GM21825 (cell line): Measurements from ENCODE around the gene TMEM191B.
"Not testable (repeated sequence)": the region's sequence is repeated elsewhere in the genome, so short reads cannot be mapped to it uniquely, and the experiment has no call there.

Experiments
- ATAC-seq: cut with Tn5 transposase; IDR thresholded peaks from one replicate; pipeline ENCODE4 v1.9.1; 2021; ENCODE audit warnings: mild to moderate bottlenecking, moderate library complexity; ENCODE audit not compliant: unreplicated experiment

TMEM191B gene

GRCh38 chr22:18554280-18555256 is 27.0 kb downstream of the TMEM191B start:
- ATAC-seq: not testable (repeated sequence)

- ATAC-seq: not testable (repeated sequence)
These were observed 30.9 kb downstream of the TMEM191B start for GRCh38 chr22:18558516-18558915.

- ATAC-seq: not testable (repeated sequence)
These were observed 31.3 kb downstream of the TMEM191B start for GRCh38 chr22:18558939-18559338.

GRCh38 chr22:18560099-18560974 is 32.7 kb downstream of the TMEM191B start:
- not testable (repeated sequence) for ATAC-seq

GRCh38 chr22:18570509-18571246 is 43.1 kb downstream of the TMEM191B start:
- not testable (repeated sequence) for ATAC-seq

GRCh38 chr22:18573483-18574164 is 46.0 kb downstream of the TMEM191B start:
- not testable (repeated sequence) for ATAC-seq

GRCh38 chr22:18574555-18574954 is 47.0 kb downstream of the TMEM191B start:
- not testable (repeated sequence) for ATAC-seq

- ATAC-seq: not testable (repeated sequence)
These were observed 48.1 kb downstream of the TMEM191B start for GRCh38 chr22:18575686-18576085.

GRCh38 chr22:18577090-18577818 is 49.7 kb downstream of the TMEM191B start:
- not testable (repeated sequence) for ATAC-seq

- ATAC-seq: not testable (repeated sequence)
These were observed 50.2 kb downstream of the TMEM191B start for GRCh38 chr22:18577847-18578246.
